ENCODE measurements around the gene UFSP1. TPM values are rescaled to one million over a fixed set of nuclear protein-coding genes. Genes with fewer than 3 reads are reported as not detected.

Gene UFSP1
- total and polyA plus RNA-seq, 2 experiments from 2014 or later = 3.9 to 16.0 TPM

- DNase-seq (ENCODE audit: low read depth in 1 of 2, low spot score in 1 of 2) = peak; percentile 94
- Histone ChIP-seq H3K27ac (no peak within 1 kb of the TSS), H3K4me1 (ENCODE audit: low read depth) (no peaks in the 10 kb centered on the region), H3K27me3 (no peaks in the 10 kb centered on the region), H3K4me3 (peak within 1 kb of the TSS; percentile 70), H3K9me3 (ENCODE audit: low read depth) (no peaks in the 10 kb centered on the region), H3K36me3 (no peaks in the 10 kb centered on the region)
- TF ChIP-seq CTCF (IDR thresholded peaks at IDR 0.05; ENCODE audit: low read depth, low read length) = peak; percentile 91
Measured at GRCh38 chr7:100852048-100852872, 37.3 kb downstream of the UFSP1 start, which contains the start of gene SLC12A9. Gene SLC12A9 (plus strand): TSS chr7:100852713. CDS start chr7:100854198, 1,485 bp downstream.

- no peak overlapping the region for H3K4me3 ChIP-seq
- H3K9me3 ChIP-seq (ENCODE audit: low read depth) = no peaks in the 10 kb centered on the region
- H3K27me3 ChIP-seq = no peaks in the 10 kb centered on the region
- TF ChIP-seq CTCF (IDR thresholded peaks at IDR 0.05; ENCODE audit: low read depth, low read length) = no peak
- H3K27ac ChIP-seq = no peak overlapping the region
- H3K4me1 ChIP-seq (ENCODE audit: low read depth) = no peaks in the 10 kb centered on the region
- DNase-seq (ENCODE audit: low read depth in 1 of 2, low spot score in 1 of 2) = no peak
- no peaks in the 10 kb centered on the region for H3K36me3 ChIP-seq
Measured at GRCh38 chr7:100847360-100847759, 42.2 kb downstream of the UFSP1 start.

GRCh38 chr7:100840470-100841100 lies 48.9 kb downstream of the UFSP1 start:
- no peak for DNase-seq (ENCODE audit: low read depth in 1 of 2, low spot score in 1 of 2)
- no peak overlapping the region for H3K4me3 ChIP-seq

GRCh38 chr7:100839361-100839760 lies 50.2 kb downstream of the UFSP1 start:
- TF ChIP-seq CTCF (IDR thresholded peaks at IDR 0.05; ENCODE audit: low read depth, low read length) = no peak
- Histone ChIP-seq H3K4me1 (ENCODE audit: low read depth) (peaks cover 18% of the 10 kb centered on the region), H3K27ac (peak overlapping the region; percentile 51), H3K36me3 (no peaks in the 10 kb centered on the region), H3K9me3 (ENCODE audit: low read depth) (no peaks in the 10 kb centered on the region), H3K4me3 (no peak overlapping the region), H3K27me3 (no peaks in the 10 kb centered on the region)
- no peak for DNase-seq (ENCODE audit: low read depth in 1 of 2, low spot score in 1 of 2)

More at GRCh38 chr7:100840470-100841100, 48.9 kb downstream of the UFSP1 start:
- H3K9me3 ChIP-seq (ENCODE audit: low read depth) = no peaks in the 10 kb centered on the region
- TF ChIP-seq CTCF (IDR thresholded peaks at IDR 0.05; ENCODE audit: low read depth, low read length) = no peak
- H3K36me3 ChIP-seq = no peaks in the 10 kb centered on the region
- H3K27ac ChIP-seq = peak overlapping the region; percentile 74
- H3K4me1 ChIP-seq (ENCODE audit: low read depth) = peaks cover 18% of the 10 kb centered on the region
- no peaks in the 10 kb centered on the region for H3K27me3 ChIP-seq

Other genes starting within 250 kb of the UFSP1 start
- gene TFR2, start 248.2 kb downstream of the UFSP1 start, total RNA-seq = 0.89 and 2.5 TPM in 2 replicates
- 0.39 TPM in 1 of 2 replicates, not detected in the other for gene TFR2, start 248.2 kb downstream of the UFSP1 start, polyA plus RNA-seq
- not detected in 2 replicates for gene ACTL6B, start 233.3 kb downstream of the UFSP1 start, total RNA-seq
- gene ACTL6B, start 233.3 kb downstream of the UFSP1 start, polyA plus RNA-seq = not detected in 2 replicates
- 233 and 234 TPM in 2 replicates for gene GNB2, start 216.0 kb downstream of the UFSP1 start, total RNA-seq
- 241 and 286 TPM in 2 replicates for gene GNB2, start 216.0 kb downstream of the UFSP1 start, polyA plus RNA-seq
- gene GIGYF1, start 195.5 kb downstream of the UFSP1 start, total RNA-seq = 31.9 and 53.2 TPM in 2 replicates
- gene GIGYF1, start 195.5 kb downstream of the UFSP1 start, polyA plus RNA-seq = 14.0 and 20.1 TPM in 2 replicates
- gene POP7, start 183.6 kb downstream of the UFSP1 start, total RNA-seq = 30.6 and 45.7 TPM in 2 replicates
- 40.2 and 68.3 TPM in 2 replicates for gene POP7, start 183.6 kb downstream of the UFSP1 start, polyA plus RNA-seq
- 0.60 TPM in 1 of 2 replicates, not detected in the other for gene EPO, start 169.2 kb downstream of the UFSP1 start, total RNA-seq
- 0.34 and 0.46 TPM in 2 replicates for gene EPO, start 169.2 kb downstream of the UFSP1 start, polyA plus RNA-seq
- not detected in 2 replicates for gene ZAN, start 156.1 kb downstream of the UFSP1 start, total RNA-seq
- gene ZAN, start 156.1 kb downstream of the UFSP1 start, polyA plus RNA-seq = not detected in 2 replicates
- 48.9 and 53.6 TPM in 2 replicates for gene EPHB4, start 62.2 kb downstream of the UFSP1 start, total RNA-seq
- gene EPHB4, start 62.2 kb downstream of the UFSP1 start, polyA plus RNA-seq = 29.5 and 33.4 TPM in 2 replicates
- gene SLC12A9, start 37.0 kb downstream of the UFSP1 start, total RNA-seq = 18.3 and 19.5 TPM in 2 replicates
- gene SLC12A9, start 37.0 kb downstream of the UFSP1 start, polyA plus RNA-seq = 12.5 and 14.6 TPM in 2 replicates
- 51.9 and 60.1 TPM in 2 replicates for gene TRIP6, start 22.3 kb downstream of the UFSP1 start, total RNA-seq
- 50.2 and 62.2 TPM in 2 replicates for gene TRIP6, start 22.3 kb downstream of the UFSP1 start, polyA plus RNA-seq
- 78.6 and 83.1 TPM in 2 replicates for gene SRRT, start 14.6 kb downstream of the UFSP1 start, total RNA-seq
- gene SRRT, start 14.6 kb downstream of the UFSP1 start, polyA plus RNA-seq = 111 and 148 TPM in 2 replicates
- 25.6 TPM in 2 replicates for gene ACHE, start 6.2 kb upstream of the UFSP1 start, total RNA-seq
- 42.0 and 42.7 TPM in 2 replicates for gene ACHE, start 6.2 kb upstream of the UFSP1 start, polyA plus RNA-seq
- gene MUC3A, start 59.8 kb upstream of the UFSP1 start, total RNA-seq = not detected in 2 replicates
- 0.29 TPM in 1 of 2 replicates, not detected in the other for gene MUC3A, start 59.8 kb upstream of the UFSP1 start, polyA plus RNA-seq
- gene MUC12, start 79.8 kb upstream of the UFSP1 start, total RNA-seq = 2.4 TPM in 1 of 2 replicates, not detected in the other
- gene MUC12, start 79.8 kb upstream of the UFSP1 start, polyA plus RNA-seq = not detected in 2 replicates
- gene MUC17, start 130.4 kb upstream of the UFSP1 start, total RNA-seq = not detected in 2 replicates
- not detected in 2 replicates for gene MUC17, start 130.4 kb upstream of the UFSP1 start, polyA plus RNA-seq
- 5.7 and 12.9 TPM in 2 replicates for gene TRIM56, start 195.8 kb upstream of the UFSP1 start, total RNA-seq
- 11.6 and 18.5 TPM in 2 replicates for gene TRIM56, start 195.8 kb upstream of the UFSP1 start, polyA plus RNA-seq
- 1.1 and 1.6 TPM in 2 replicates for gene SERPINE1, start 237.4 kb upstream of the UFSP1 start, total RNA-seq
- 1.9 and 5.7 TPM in 2 replicates for gene SERPINE1, start 237.4 kb upstream of the UFSP1 start, polyA plus RNA-seq

Data from cardiac muscle cell (in vitro differentiated cells and primary cell).